ENCODE data around the gene TTI1.
"Not testable (repeated sequence)": the region's sequence is repeated elsewhere in the genome, so short reads cannot be mapped to it uniquely, and the experiment has no call there.

Gene TTI1

GRCh38 chr20:38011696-38012095 lies 21.6 kb downstream of the TTI1 start:
- TF ChIP-seq CTCF (IDR thresholded peaks at IDR 0.05; ENCODE audit: low read depth, low read length) = no peak
- H3K4me3 ChIP-seq (ENCODE audit: low read depth, low read length) = no peak overlapping the region

- not testable (repeated sequence) for H3K4me3 ChIP-seq (ENCODE audit: low read depth, low read length)
Observed at GRCh38 chr20:38009416-38009815, 23.8 kb downstream of the TTI1 start.

GRCh38 chr20:38008233-38008944 lies 24.9 kb downstream of the TTI1 start:
- H3K4me3 ChIP-seq (ENCODE audit: low read depth, low read length) = no peak overlapping the region
- no peak for TF ChIP-seq CTCF (IDR thresholded peaks at IDR 0.05; ENCODE audit: low read depth, low read length)

GRCh38 chr20:38007526-38007925 lies 25.7 kb downstream of the TTI1 start:
- TF ChIP-seq CTCF (IDR thresholded peaks at IDR 0.05; ENCODE audit: low read depth, low read length) = no peak
- no peak overlapping the region for H3K4me3 ChIP-seq (ENCODE audit: low read depth, low read length)

- TF ChIP-seq CTCF (IDR thresholded peaks at IDR 0.05; ENCODE audit: low read depth, low read length) = no peak
- no peak overlapping the region for H3K4me3 ChIP-seq (ENCODE audit: low read depth, low read length)
Observed at GRCh38 chr20:38005903-38006302, 27.4 kb downstream of the TTI1 start.

- H3K4me3 ChIP-seq (ENCODE audit: low read depth, low read length) = no peak overlapping the region
- no peak for TF ChIP-seq CTCF (IDR thresholded peaks at IDR 0.05; ENCODE audit: low read depth, low read length)
Observed at GRCh38 chr20:38004416-38004815, 28.8 kb downstream of the TTI1 start.

GRCh38 chr20:38002422-38002821 lies 30.8 kb downstream of the TTI1 start:
- no peak for TF ChIP-seq CTCF (IDR thresholded peaks at IDR 0.05; ENCODE audit: low read depth, low read length)

GRCh38 chr20:38001981-38002380 lies 31.3 kb downstream of the TTI1 start:
- no peak overlapping the region for H3K4me3 ChIP-seq (ENCODE audit: low read depth, low read length)
- TF ChIP-seq CTCF (IDR thresholded peaks at IDR 0.05; ENCODE audit: low read depth, low read length) = no peak

More at GRCh38 chr20:38002422-38002821, 30.8 kb downstream of the TTI1 start:
- no peak overlapping the region for H3K4me3 ChIP-seq (ENCODE audit: low read depth, low read length)
